ENCODE measurements around the gene TPM1.

DNA sequence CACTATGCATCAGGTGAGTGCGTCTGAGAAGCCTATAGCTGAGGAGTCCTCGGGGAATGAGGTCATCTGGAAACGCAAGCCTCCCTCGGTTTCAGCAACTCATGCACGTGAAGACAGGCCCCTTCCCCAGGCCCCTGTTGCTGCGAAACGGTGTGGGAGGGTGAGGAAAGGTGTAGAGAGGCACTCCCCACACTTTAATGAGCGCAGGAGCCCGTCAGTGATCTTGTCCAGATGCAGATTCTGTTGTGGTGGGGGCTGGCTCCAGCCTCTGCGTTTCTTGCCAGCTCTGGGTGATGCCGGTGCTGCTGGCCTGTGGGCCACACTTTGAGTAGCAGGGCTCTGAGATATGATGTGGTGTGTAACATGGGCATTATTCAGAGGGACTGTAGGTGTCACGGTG lies 40.5 kb downstream of the TPM1 start:
- no peak for TF ChIP-seq CTCF (IDR thresholded peaks at IDR 0.05)
- no peak for TF ChIP-seq POLR2A (IDR thresholded peaks at IDR 0.05)
- no peak for TF ChIP-seq EP300 (IDR thresholded peaks at IDR 0.05)
